Measurements from ENCODE around the gene KLHL4.
"Not testable (repeated sequence)": the region's sequence is repeated elsewhere in the genome, so short reads cannot be mapped to it uniquely, and the experiment has no call there.

KLHL4 gene

GRCh38 chrX:87663421-87663820 is 145.8 kb downstream of the KLHL4 start:
- no peak for DNase-seq

DNA sequence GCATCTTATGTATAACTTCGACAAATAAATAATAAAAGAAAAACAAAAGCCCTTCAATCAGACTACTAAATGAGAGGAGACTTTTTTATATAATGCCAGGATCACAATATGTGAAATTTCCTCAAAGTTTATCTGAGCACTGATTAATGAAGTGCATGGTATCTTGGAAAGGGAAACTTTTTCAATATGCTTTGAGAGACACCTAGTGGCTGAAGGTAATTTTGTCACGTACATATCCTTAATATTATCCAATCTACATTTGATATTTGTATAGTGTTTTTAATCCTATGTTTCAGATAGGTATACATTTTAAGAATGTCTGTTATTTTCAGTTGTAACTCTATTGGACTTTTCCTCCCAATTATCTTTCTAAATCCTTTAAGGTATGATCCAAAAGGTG is 146.8 kb downstream of the KLHL4 start:
- DNase-seq = no peak

GRCh38 chrX:87679849-87680248 is 162.2 kb downstream of the KLHL4 start:
- DNase-seq = no peak

DNA sequence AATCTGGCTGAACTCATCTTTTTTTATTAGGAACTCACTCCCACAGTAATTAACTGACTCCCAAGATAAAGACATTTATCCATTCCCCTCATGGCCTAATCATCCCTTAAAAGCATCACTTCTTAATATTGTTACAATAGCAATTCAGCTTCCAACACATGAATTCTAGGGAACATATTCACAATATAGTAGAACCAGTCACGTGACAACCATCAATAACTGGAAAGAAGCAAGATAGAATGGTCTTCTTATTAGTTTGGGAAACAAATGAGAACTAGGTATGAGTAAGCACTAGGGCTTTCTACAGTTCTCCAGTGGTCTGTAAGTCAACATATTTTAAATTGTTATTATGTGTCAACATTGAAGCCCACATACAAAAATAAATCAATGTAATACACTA is 170.1 kb downstream of the KLHL4 start:
- DNase-seq = no peak

DNA sequence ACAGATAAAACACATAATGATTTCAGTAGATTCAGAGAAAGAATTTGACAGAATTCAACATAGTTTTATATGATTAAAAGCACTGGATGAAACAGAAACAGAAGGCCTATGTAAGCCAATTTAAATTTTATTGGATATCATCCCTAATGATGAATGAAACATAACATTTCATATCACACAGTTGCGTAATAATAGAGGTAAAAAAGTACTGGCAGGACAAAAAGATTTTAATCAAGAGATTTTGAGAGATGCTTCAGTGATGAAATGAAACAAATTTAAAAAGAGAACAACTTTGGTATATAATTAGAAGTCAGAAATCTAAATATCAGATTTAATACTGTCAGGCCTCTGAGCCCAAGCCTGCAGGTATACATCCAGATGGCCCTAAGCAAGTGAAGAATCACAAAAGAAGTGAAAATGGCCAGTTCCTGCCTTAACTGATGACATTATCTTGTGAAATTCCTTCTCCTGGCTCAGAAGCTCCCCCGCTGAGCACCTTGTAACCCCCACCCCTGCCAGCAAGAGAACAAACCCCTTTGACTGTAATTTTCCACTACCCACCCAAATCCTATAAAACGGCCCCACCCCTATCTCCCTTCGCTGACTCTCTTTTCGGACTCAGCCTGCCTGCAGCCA is 170.6 kb downstream of the KLHL4 start:
- DNase-seq = not testable (repeated sequence)

DNA sequence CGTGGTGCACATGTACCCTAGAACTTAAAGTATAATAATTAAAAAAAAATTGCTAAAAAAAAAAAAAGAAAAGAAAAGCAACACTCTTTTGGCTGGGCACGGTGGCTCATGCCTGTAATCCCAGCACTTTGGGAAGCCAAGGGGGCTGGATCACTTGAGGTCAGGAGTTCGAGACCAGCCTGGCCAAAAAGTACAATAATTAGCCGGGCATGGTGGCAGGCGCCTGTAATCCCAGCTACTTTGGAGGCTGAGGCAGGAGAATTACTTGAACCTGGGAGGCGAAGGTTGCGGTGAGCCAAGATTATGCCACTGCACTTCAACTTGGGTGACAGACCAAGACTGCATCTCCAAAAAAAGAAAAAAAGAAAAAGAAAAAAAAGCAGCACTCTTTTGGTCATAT is 171.6 kb downstream of the KLHL4 start:
- DNase-seq = not testable (repeated sequence)

GRCh38 chrX:87693204-87693603 is 175.6 kb downstream of the KLHL4 start:
- no peak for DNase-seq

- no peak for DNase-seq
Measured at GRCh38 chrX:87697409-87697808, 179.8 kb downstream of the KLHL4 start.

DNA sequence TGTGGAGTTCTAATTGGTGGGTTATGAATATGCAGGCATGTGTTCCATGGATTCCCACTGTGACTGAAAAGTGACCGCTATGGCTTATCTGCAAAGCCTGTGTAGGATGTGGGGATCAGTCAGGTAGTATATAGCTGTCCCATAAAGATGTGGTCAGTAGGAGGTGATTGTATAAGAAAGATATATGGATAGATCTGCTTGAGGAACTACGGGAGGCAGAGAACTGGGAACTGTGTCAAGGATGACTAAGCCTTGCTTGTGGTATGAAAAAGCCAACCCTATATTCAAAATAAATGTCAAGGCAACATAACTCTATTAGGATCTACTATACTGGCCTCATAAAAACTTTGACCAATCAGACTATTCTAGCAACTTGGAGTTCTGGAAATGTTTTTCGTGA is 185.2 kb downstream of the KLHL4 start:
- DNase-seq = no peak

- DNase-seq = not testable (repeated sequence)
Measured at GRCh38 chrX:87703469-87703868, 185.9 kb downstream of the KLHL4 start.

DNA sequence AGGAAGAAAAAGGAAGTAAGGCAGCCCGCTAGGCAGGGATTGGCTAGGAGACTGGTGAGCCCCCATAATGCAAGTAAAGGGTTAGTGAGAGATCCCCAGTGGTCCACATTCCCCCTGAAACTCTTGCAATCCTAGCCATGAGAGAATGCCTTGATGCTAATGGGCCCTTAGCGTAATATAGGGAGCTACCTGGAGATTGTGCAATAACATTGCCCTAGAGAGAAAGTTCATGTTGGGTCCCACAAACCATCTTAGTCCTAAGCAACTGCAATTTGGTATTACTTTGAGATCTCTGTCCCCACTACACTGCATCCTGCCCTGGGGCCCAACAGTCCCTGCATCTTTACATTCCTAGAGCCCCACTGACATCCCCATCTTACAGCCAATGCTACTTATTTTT is 188.5 kb downstream of the KLHL4 start:
- no peak for DNase-seq

DNA sequence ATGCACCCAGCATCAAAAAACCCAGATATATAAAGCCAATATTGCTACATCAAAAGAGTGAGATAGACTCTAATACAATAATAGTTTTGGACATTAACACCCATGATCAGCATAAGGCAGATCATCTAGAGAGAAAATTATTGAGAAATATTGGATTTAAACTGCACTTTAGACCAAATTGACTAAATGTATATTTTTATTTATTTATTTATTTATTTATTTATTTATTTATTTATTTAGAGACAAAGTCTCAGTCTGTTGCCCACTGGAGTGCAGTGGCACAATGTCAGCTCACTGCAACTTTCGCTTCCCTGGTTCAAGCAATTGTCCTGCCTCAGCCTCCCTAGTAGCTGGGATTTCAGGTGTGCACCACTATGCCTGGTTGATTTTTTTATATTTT is 193.0 kb downstream of the KLHL4 start:
- no peak for DNase-seq
